Parathyroid adenoma (tissue), 2 donors: ENCODE results near the gene FOXJ3.

Source experiments
- H2AFZ ChIP-seq: fragments of 300-600 bp; sonication (generic); one replicate; pipeline ENCODE4 v1.7.0; 2017; ENCODE audit warnings: antibody characterized with exemption, mild to moderate bottlenecking
- H3K27ac ChIP-seq: fragments of 300-600 bp; sonication (generic); one replicate; pipeline ENCODE4 v1.7.0; 2017
- H3K27me3 ChIP-seq: fragments of 300-600 bp; sonication (generic); one replicate; pipeline ENCODE4 v1.7.0; 2017; ENCODE audit warnings: low read length; ENCODE audit not compliant: control insufficient read depth, insufficient read depth
- H3K36me3 ChIP-seq: fragments of 300-600 bp; sonication (generic); one replicate; pipeline ENCODE4 v1.7.0; 2017; ENCODE audit warnings: low read length; ENCODE audit not compliant: control insufficient read depth, insufficient read depth
- H3K4me1 ChIP-seq: fragments of 300-600 bp; sonication (generic); one replicate; pipeline ENCODE4 v1.7.0; 2017; ENCODE audit warnings: control low read depth
- H3K4me2 ChIP-seq: fragments of 300-600 bp; sonication (generic); one replicate; pipeline ENCODE4 v1.7.0; 2017; ENCODE audit warnings: low read length
- H3K4me3 ChIP-seq: fragments of 300-600 bp; sonication (generic); one replicate; pipeline ENCODE4 v1.7.0; 2017; ENCODE audit warnings: low read depth, low read length
- H3K79me2 ChIP-seq: fragments of 300-600 bp; sonication (generic); one replicate; pipeline ENCODE4 v1.7.0; 2017; ENCODE audit warnings: control low read depth
- H3K9ac ChIP-seq: fragments of 300-600 bp; sonication (generic); one replicate; pipeline ENCODE4 v1.7.0; 2017; ENCODE audit warnings: mild to moderate bottlenecking
- H3K9me3 ChIP-seq: fragments of 300-600 bp; sonication (generic); one replicate; pipeline ENCODE4 v1.7.0; 2017; ENCODE audit warnings: low read length; ENCODE audit not compliant: control insufficient read depth
- TF ChIP-seq, protein P1 (sequence below): fragments of 300-600 bp; sonication (generic); IDR thresholded peaks from one replicate; pipeline ENCODE4 v1.7.0; 2017; ENCODE audit warnings: antibody characterized with exemption, mild to moderate bottlenecking
- donor health status: primary hyperparathyroidism.

The FOXJ3 gene

DNA sequence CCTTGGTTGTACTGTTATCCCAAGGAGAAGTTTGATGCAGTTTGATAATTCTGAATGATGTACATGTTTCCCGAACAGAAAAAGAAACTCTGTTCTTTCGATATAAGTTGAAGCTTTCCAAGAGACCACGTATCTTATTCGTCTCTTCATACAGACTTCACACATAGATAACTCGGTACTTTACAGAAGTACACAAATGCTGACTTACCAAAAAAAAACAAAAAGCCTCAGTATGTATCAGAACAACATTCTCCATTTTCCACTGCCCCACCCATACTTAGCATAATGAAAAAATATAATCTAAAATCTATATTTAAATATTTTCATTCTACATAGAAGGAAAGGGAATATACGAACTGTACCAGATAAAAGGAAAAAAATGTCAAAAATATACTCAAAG lies 2.2 kb downstream of the FOXJ3 start:
- H3K4me2 ChIP-seq, result no peak overlapping the region
- H3K27ac ChIP-seq, result no peak overlapping the region
- H3K36me3 ChIP-seq, result no peaks in the 10 kb centered on the region
- H3K4me1 ChIP-seq, result peaks cover 4% of the 10 kb centered on the region
- H2AFZ ChIP-seq, result no peak overlapping the region
- TF ChIP-seq, protein P1, sequence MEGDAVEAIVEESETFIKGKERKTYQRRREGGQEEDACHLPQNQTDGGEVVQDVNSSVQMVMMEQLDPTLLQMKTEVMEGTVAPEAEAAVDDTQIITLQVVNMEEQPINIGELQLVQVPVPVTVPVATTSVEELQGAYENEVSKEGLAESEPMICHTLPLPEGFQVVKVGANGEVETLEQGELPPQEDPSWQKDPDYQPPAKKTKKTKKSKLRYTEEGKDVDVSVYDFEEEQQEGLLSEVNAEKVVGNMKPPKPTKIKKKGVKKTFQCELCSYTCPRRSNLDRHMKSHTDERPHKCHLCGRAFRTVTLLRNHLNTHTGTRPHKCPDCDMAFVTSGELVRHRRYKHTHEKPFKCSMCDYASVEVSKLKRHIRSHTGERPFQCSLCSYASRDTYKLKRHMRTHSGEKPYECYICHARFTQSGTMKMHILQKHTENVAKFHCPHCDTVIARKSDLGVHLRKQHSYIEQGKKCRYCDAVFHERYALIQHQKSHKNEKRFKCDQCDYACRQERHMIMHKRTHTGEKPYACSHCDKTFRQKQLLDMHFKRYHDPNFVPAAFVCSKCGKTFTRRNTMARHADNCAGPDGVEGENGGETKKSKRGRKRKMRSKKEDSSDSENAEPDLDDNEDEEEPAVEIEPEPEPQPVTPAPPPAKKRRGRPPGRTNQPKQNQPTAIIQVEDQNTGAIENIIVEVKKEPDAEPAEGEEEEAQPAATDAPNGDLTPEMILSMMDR, result no peak
- no peak overlapping the region for H3K4me3 ChIP-seq
- H3K79me2 ChIP-seq, result peaks cover 36% of the 10 kb centered on the region
- no peaks in the 10 kb centered on the region for H3K9me3 ChIP-seq
- no peak overlapping the region for H3K9ac ChIP-seq
- no peaks in the 10 kb centered on the region for H3K27me3 ChIP-seq

GRCh38 chr1:42330215-42330614 lies 4.8 kb downstream of the FOXJ3 start:
- no peak overlapping the region for H3K4me2 ChIP-seq
- H2AFZ ChIP-seq, result no peak overlapping the region
- H3K9me3 ChIP-seq, result no peaks in the 10 kb centered on the region
- no peak overlapping the region for H3K9ac ChIP-seq
- H3K79me2 ChIP-seq, result peaks cover 43% of the 10 kb centered on the region
- H3K36me3 ChIP-seq, result no peaks in the 10 kb centered on the region
- peaks cover 4% of the 10 kb centered on the region for H3K4me1 ChIP-seq
- H3K4me3 ChIP-seq, result no peak overlapping the region
- no peak overlapping the region for H3K27ac ChIP-seq
- H3K27me3 ChIP-seq, result no peaks in the 10 kb centered on the region
- TF ChIP-seq, protein P1, result no peak

GRCh38 chr1:42328916-42329496 lies 6.0 kb downstream of the FOXJ3 start:
- Histone ChIP-seq H3K9me3 (no peaks in the 10 kb centered on the region), H3K27ac (no peak overlapping the region), H3K4me2 (no peak overlapping the region), H3K4me1 (peaks cover 4% of the 10 kb centered on the region), H3K27me3 (no peaks in the 10 kb centered on the region), H3K79me2 (peaks cover 44% of the 10 kb centered on the region), H3K36me3 (no peaks in the 10 kb centered on the region), H2AFZ (no peak overlapping the region), H3K9ac (no peak overlapping the region), H3K4me3 (no peak overlapping the region)
- TF ChIP-seq, protein P1, result no peak

GRCh38 chr1:42328047-42328625 lies 6.9 kb downstream of the FOXJ3 start:
- no peak overlapping the region for H2AFZ ChIP-seq
- no peak overlapping the region for H3K9ac ChIP-seq
- no peak overlapping the region for H3K4me3 ChIP-seq
- no peaks in the 10 kb centered on the region for H3K27me3 ChIP-seq
- H3K27ac ChIP-seq, result no peak overlapping the region
- H3K4me1 ChIP-seq, result no peaks in the 10 kb centered on the region
- no peaks in the 10 kb centered on the region for H3K9me3 ChIP-seq
- H3K4me2 ChIP-seq, result no peak overlapping the region
- H3K79me2 ChIP-seq, result peaks cover 40% of the 10 kb centered on the region
- H3K36me3 ChIP-seq, result no peaks in the 10 kb centered on the region
- TF ChIP-seq, protein P1, result no peak

DNA sequence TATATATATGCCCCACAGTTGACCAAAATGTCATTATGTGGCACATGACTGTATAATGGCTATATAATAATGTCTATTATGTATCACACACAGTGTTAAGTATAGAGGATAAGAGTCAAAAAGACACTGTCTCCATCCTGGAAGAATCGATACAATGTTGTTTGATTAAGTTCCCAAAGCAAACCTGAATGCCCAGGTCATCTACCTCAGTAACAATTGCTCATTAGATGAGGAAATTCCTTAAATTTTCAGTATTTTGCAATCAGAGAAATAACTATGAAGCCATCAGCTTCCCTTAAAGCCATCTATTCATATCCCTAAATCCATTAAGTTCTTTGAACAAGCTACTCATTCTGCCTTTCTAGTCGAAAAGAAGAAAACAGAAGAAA lies 10.0 kb downstream of the FOXJ3 start:
- H3K4me1 ChIP-seq, result no peaks in the 10 kb centered on the region
- no peak overlapping the region for H3K27ac ChIP-seq
- no peaks in the 10 kb centered on the region for H3K36me3 ChIP-seq
- H3K79me2 ChIP-seq, result peaks cover 20% of the 10 kb centered on the region
- no peaks in the 10 kb centered on the region for H3K27me3 ChIP-seq
- no peaks in the 10 kb centered on the region for H3K9me3 ChIP-seq
- H3K4me3 ChIP-seq, result no peak overlapping the region
- H3K4me2 ChIP-seq, result no peak overlapping the region
- TF ChIP-seq, protein P1, result no peak
- H3K9ac ChIP-seq, result no peak overlapping the region
- H2AFZ ChIP-seq, result no peak overlapping the region
